Measurements from ENCODE around the gene NDUFA5.
"Not testable (repeated sequence)": the region's sequence is repeated elsewhere in the genome, so short reads cannot be mapped to it uniquely, and the experiment has no call there.

DNA sequence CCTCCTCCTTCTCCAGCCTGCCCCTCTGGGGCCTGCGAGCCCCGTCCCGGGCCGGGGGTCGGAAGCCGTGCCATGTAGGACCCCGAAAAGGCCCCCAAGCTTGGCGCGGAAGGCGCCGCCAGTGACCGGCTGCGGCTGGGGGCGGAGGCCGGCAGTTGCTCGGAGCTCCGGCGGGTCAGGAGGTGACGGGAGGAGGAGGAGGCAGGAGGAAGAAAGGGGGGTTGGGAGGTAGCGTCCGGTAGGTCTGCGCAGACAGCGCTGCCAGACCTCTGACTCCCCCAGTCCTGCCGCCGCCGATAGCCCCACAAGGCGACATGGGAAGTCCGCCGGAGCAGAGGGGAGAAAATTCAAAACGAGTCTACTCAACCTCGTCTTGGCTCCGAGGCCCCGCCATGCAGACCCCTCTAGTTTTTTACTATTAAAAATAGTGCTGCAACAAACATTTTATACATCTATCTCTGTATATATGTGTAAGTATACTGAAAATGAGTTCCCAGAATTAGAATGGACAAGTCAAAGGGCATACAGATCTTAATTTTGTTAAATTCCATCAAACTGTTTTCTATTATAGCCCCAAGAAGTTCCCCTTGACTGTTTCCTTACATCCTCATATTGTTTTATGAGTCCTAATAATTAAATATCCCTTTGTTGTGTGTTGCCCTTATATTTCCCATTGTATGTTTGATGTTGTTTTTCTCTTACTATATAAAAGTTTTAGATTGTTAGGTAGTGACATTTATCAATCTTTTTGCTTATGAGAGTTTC, 24.6 kb downstream of the NDUFA5 start:
- TF ChIP-seq, protein P1, sequence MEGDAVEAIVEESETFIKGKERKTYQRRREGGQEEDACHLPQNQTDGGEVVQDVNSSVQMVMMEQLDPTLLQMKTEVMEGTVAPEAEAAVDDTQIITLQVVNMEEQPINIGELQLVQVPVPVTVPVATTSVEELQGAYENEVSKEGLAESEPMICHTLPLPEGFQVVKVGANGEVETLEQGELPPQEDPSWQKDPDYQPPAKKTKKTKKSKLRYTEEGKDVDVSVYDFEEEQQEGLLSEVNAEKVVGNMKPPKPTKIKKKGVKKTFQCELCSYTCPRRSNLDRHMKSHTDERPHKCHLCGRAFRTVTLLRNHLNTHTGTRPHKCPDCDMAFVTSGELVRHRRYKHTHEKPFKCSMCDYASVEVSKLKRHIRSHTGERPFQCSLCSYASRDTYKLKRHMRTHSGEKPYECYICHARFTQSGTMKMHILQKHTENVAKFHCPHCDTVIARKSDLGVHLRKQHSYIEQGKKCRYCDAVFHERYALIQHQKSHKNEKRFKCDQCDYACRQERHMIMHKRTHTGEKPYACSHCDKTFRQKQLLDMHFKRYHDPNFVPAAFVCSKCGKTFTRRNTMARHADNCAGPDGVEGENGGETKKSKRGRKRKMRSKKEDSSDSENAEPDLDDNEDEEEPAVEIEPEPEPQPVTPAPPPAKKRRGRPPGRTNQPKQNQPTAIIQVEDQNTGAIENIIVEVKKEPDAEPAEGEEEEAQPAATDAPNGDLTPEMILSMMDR (IDR thresholded peaks at IDR 0.05; ENCODE audit: borderline replicate concordance, extremely low read depth, low read length, poor library complexity, severe bottlenecking): not testable (repeated sequence)
- TF ChIP-seq EZH2 (IDR thresholded peaks at IDR 0.05; ENCODE audit: borderline replicate concordance, low read depth, low read length, severe bottlenecking): not testable (repeated sequence)
